22Rv1 (cell line): Measurements from ENCODE around the gene DLL4.
"Not testable (repeated sequence)": the region's sequence is repeated elsewhere in the genome, so short reads cannot be mapped to it uniquely, and the experiment has no call there.

ENCODE experiments used
- H3K27ac ChIP-seq: fragments of 450-650 bp; 2 replicates; pipeline ENCODE4 v1.5.1; 2017
- ZFX ChIP-seq: fragments of 450-650 bp; IDR thresholded peaks from 2 replicates; pipeline ENCODE4 v1.6.1; 2017; ENCODE audit warnings: antibody characterized with exemption, borderline replicate concordance
- TF ChIP-seq, protein P1 (sequence below): fragments of 450-650 bp; IDR thresholded peaks from 2 replicates; pipeline ENCODE4 v1.5.1; 2017; ENCODE audit warnings: mild to moderate bottlenecking

Gene DLL4

DNA sequence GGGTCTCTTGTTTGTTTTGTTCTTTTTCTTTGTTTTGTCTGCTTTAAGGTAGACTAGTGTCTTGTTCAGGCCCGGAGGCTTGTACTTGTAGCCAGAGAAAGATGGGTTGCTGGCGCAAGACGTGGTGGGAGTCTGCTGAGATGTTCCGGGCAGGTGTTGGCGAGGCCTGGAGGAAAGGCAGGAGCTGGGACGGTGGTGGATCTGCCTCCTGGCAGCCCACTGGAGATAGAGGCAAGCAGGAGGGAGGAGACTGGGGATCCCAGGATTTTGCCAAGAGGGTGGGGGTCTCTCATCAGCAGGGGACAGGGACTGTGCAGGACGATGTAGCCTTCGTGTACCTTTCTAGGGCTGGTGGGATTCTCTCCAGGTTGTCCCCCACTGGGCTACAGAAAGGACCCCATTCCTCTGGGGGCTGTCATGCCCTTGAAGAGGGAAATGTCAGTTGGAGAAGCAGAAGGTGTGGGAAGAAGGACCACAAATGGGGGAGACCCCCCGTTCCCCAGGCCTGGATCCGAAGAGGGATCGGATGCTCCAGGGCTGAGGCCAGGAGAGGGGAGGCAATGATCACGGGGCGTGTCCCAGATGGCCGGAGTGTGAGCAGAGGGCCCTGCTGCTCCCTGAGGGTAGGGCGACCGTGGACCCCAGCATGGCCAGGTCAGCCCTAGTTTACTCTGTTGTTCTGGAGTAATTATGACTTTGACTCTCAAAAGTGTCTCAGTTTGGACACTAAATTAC, 31.2 kb downstream of the DLL4 start:
- no peak for TF ChIP-seq ZFX
- TF ChIP-seq, protein P1, sequence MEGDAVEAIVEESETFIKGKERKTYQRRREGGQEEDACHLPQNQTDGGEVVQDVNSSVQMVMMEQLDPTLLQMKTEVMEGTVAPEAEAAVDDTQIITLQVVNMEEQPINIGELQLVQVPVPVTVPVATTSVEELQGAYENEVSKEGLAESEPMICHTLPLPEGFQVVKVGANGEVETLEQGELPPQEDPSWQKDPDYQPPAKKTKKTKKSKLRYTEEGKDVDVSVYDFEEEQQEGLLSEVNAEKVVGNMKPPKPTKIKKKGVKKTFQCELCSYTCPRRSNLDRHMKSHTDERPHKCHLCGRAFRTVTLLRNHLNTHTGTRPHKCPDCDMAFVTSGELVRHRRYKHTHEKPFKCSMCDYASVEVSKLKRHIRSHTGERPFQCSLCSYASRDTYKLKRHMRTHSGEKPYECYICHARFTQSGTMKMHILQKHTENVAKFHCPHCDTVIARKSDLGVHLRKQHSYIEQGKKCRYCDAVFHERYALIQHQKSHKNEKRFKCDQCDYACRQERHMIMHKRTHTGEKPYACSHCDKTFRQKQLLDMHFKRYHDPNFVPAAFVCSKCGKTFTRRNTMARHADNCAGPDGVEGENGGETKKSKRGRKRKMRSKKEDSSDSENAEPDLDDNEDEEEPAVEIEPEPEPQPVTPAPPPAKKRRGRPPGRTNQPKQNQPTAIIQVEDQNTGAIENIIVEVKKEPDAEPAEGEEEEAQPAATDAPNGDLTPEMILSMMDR, result no peak
- H3K27ac ChIP-seq, result no peak overlapping the region

GRCh38 chr15:40960925-40961324, 31.8 kb downstream of the DLL4 start:
- no peak for TF ChIP-seq ZFX
- H3K27ac ChIP-seq, result no peak overlapping the region

DNA sequence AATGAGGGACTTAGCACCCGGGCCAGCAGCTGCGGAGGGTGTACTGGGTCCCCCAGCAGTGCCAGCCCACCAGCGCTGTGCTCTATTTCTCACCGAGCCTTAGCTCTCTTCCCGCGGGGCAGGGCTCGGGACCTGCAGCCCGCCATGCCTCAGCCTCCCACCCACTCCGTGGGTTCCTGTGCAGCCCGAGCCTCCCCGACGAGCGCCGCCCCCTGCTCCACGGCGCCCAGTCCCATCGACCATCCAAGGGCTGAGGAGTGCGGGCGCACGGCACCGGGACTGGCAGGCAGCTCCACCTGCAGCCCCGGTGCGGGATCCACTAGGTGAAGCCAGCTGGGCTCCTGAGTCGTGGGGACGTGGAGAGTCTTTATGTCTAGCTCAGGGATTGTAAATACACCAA, 32.6 kb downstream of the DLL4 start:
- H3K27ac ChIP-seq, result not testable (repeated sequence)

GRCh38 chr15:40962317-40962716, 33.2 kb downstream of the DLL4 start:
- not testable (repeated sequence) for H3K27ac ChIP-seq

- no peak for TF ChIP-seq ZFX
- TF ChIP-seq, protein P1, result no peak
- H3K27ac ChIP-seq, result no peak overlapping the region
Observed at GRCh38 chr15:40963201-40963600, 34.1 kb downstream of the DLL4 start.

DNA sequence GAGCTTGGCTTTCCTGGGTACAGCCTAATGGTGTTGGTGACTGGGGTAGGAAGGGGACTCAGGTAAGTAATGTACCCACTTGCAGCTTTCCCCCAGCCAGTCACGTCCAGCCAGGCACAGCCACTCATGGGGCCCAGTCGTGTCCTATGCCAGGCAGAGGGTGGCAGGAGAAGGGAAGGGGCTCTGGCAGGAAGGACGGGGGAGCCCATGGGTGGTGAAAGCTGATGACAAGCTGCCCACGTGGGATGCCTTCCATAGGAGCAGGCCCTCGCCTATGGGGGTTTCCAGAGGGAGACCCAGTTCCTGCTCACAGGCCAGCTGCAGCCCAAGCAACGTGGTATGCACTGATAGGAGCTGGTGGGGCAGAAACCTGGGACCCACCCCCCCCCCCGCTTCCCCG, 34.9 kb downstream of the DLL4 start:
- TF ChIP-seq ZFX, result no peak
- TF ChIP-seq, protein P1, result no peak
- H3K27ac ChIP-seq, result no peak overlapping the region

- H3K27ac ChIP-seq, result no peak overlapping the region
- no peak for TF ChIP-seq ZFX
- TF ChIP-seq, protein P1, result no peak
Observed at GRCh38 chr15:40964634-40965033, 35.5 kb downstream of the DLL4 start.

DNA sequence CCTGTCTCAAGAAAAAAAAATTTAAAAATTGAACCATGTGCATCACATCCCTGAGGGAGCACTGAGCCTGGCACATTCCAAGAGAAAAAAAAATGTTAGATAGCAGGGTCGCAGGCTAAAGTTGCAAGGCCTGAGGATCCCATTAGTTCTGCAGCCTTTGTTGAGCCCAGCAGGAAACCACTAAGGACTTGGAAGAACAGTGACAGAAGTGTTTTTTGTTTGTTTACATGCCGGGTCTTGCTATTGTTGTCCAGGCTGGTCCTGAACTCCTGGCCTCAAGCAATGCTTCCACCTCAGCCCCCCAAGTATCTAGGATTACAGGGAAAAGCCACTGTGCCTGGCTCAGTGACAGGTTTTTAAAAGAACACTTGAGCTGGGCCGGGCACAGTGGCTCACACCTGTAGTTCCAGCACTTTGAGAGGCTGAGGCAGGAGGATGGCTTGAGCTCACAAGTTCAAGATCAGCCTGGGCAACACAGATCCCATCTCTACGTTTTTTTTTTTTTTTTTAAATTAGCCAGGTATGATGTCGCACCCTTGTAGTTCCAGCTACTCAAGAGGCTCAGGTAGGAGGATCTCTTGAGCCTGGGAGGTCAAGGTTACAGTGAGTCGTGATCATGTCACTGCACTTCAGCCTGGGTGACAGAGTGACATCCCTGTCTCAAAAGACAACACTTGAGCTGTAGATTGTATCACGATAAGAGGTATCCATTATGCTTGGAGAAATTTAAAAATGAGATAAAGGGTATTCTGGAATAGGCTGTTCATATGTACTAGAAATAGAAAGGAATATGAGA, 39.3 kb downstream of the DLL4 start:
- H3K27ac ChIP-seq, result no peak overlapping the region
- TF ChIP-seq, protein P1, result no peak
- TF ChIP-seq ZFX, result no peak

- no peak overlapping the region for H3K27ac ChIP-seq
- no peak for TF ChIP-seq ZFX
- TF ChIP-seq, protein P1, result no peak
Observed at GRCh38 chr15:40969363-40969762, 40.2 kb downstream of the DLL4 start.
